GM21717 (cell line): ENCODE measurements around the gene PLP2.

Source experiments
- ATAC-seq: cut with Tn5 transposase; IDR thresholded peaks from one replicate; pipeline ENCODE4 v1.9.1; 2021; ENCODE audit warnings: mild to moderate bottlenecking, moderate library complexity; ENCODE audit not compliant: unreplicated experiment

PLP2 gene

GRCh38 chrX:49208399-49208798 lies 36.7 kb downstream of the PLP2 start:
- no peak for ATAC-seq

GRCh38 chrX:49209434-49210251 lies 37.9 kb downstream of the PLP2 start:
- ATAC-seq = no peak

- no peak for ATAC-seq
Observed at GRCh38 chrX:49210406-49210805, 38.7 kb downstream of the PLP2 start.

GRCh38 chrX:49211074-49211473 lies 39.4 kb downstream of the PLP2 start:
- ATAC-seq = no peak

- ATAC-seq = no peak
Observed at GRCh38 chrX:49212209-49212608, 40.5 kb downstream of the PLP2 start.

- no peak for ATAC-seq
Observed at GRCh38 chrX:49212861-49213260, 41.2 kb downstream of the PLP2 start.

GRCh38 chrX:49214416-49214815 lies 42.7 kb downstream of the PLP2 start:
- ATAC-seq = no peak

- ATAC-seq = no peak
Observed at GRCh38 chrX:49214996-49215526, 43.4 kb downstream of the PLP2 start.

GRCh38 chrX:49220100-49220499 lies 48.4 kb downstream of the PLP2 start:
- no peak for ATAC-seq

GRCh38 chrX:49221868-49222267 lies 50.2 kb downstream of the PLP2 start:
- no peak for ATAC-seq
